ENCODE measurements around the gene CCDC15.

The CCDC15 gene

DNA sequence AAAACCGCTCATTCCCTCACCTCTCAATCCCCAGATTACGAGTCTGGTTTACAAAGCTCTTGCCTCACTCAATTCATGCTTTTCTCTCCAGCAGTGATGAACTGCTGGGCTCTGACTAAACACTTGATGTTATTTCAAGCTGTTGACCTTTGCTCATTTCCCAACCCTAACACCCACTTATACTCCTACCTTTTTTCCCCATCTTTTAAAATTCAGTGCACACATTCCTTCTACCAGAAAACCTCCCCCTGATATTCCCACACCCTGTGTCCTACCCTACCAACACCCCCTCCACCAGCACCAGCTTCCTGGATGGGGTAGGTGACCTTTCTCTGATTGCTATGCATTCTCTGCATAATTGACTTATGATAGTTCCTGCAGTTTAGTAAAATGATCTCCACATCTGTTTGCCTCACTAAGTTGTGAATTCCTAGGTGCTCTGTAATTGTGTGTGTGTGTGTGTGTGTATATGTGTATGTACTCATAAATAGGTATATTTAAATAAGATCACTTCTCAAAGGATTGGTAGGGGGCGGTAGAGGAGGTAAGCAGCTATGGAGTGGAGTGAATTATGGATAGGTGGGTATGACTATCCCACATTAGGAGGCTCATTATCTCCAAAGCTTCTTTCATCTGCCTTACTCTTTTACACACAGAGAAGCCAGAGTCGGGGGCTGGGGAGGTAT is 19.0 kb upstream of the CCDC15 start:
- Histone ChIP-seq H3K4me3 (ENCODE audit: low read depth, low read length) (no peak overlapping the region), H3K9me3 (ENCODE audit: control insufficient read depth, insufficient read depth, low read depth, low read length) (no peaks in the 10 kb centered on the region), H3K4me1 (ENCODE audit: control insufficient read depth, insufficient read depth, low read length) (no peaks in the 10 kb centered on the region), H3K36me3 (ENCODE audit: control insufficient read depth in 2 of 2, insufficient read depth in 1 of 2, low read length in 2 of 2) (no peaks in the 10 kb centered on the region), H3K27ac (ENCODE audit: extremely low read depth, low read depth, low read length) (no peak overlapping the region)
- ChIA-PET POLR2A (no interaction called here), CTCF (interaction anchor here (0.7 to 1.4 kb wide), 8 partner anchors 8 to 635 kb away, joined by 3 to 4 read pairs (median 3); no protein-coding TSS in a partner anchor)
- TF ChIP-seq ZFHX2 (tag by site-specific recombination; conservative IDR thresholded peaks at IDR 0.05) = peak; percentile 97
- peak; percentile 96 for TF ChIP-seq EGR2 (tag by site-specific recombination; IDR thresholded peaks at IDR 0.05; ENCODE audit: low read depth)
- TF ChIP-seq ZNF16 (tag by site-specific recombination; IDR thresholded peaks at IDR 0.05; ENCODE audit: low read depth) = no peak

- CTCF ChIA-PET = interaction anchor here (0.9 to 1.4 kb wide), 7 partner anchors 8 to 634 kb away, joined by 3 to 6 read pairs (median 4); no protein-coding TSS in a partner anchor
These were observed 18.2 kb upstream of the CCDC15 start, which contains the start of gene HEPACAM for GRCh38 chr11:124935548-124936514. TSS of gene HEPACAM (minus strand) at chr11:124936047. CDS start at chr11:124936006, 41 bp downstream.

More at GRCh38 chr11:124935548-124936514, 18.2 kb upstream of the CCDC15 start, which contains the start of gene HEPACAM:
- Histone ChIP-seq H3K9me3 (ENCODE audit: control insufficient read depth, insufficient read depth, low read depth, low read length) (no peaks in the 10 kb centered on the region), H3K36me3 (ENCODE audit: control insufficient read depth in 2 of 2, insufficient read depth in 1 of 2, low read length in 2 of 2) (no peaks in the 10 kb centered on the region), H3K4me1 (ENCODE audit: control insufficient read depth, insufficient read depth, low read length) (no peaks in the 10 kb centered on the region), H3K4me3 (ENCODE audit: low read depth, low read length) (no peak within 1 kb of the TSS), H3K27ac (ENCODE audit: extremely low read depth, low read depth, low read length) (no peak within 1 kb of the TSS)
- POLR2A ChIA-PET = no interaction called here
- TF ChIP-seq ZNF292 (tag by site-specific recombination; IDR thresholded peaks at IDR 0.05; ENCODE audit: borderline replicate concordance, low read depth) (no peak), ZFHX2 (tag by site-specific recombination; conservative IDR thresholded peaks at IDR 0.05) (no peak), PRDM4 (tag by site-specific recombination; IDR thresholded peaks at IDR 0.05) (no peak), KLF16 (tag by site-specific recombination; IDR thresholded peaks at IDR 0.05) (no peak), ZBTB1 (tag by site-specific recombination; IDR thresholded peaks at IDR 0.05) (no peak), ZNF449 (tag by site-specific recombination; IDR thresholded peaks at IDR 0.05) (no peak), OSR2 (tag by site-specific recombination; IDR thresholded peaks at IDR 0.05) (no peak), ZNF544 (tag by site-specific recombination; IDR thresholded peaks at IDR 0.05) (no peak), ZNF146 (tag by site-specific recombination; IDR thresholded peaks at IDR 0.05) (no peak), ZNF19 (tag by site-specific recombination; IDR thresholded peaks at IDR 0.05; ENCODE audit: low read depth) (no peak), ZBTB8A (tag by site-specific recombination; IDR thresholded peaks at IDR 0.05) (no peak), KLF1 (tag by site-specific recombination; IDR thresholded peaks at IDR 0.05) (no peak), SETDB1 (IDR thresholded peaks at IDR 0.05; ENCODE audit: insufficient read length, low read length) (no peak)
- TF ChIP-seq, protein P1, sequence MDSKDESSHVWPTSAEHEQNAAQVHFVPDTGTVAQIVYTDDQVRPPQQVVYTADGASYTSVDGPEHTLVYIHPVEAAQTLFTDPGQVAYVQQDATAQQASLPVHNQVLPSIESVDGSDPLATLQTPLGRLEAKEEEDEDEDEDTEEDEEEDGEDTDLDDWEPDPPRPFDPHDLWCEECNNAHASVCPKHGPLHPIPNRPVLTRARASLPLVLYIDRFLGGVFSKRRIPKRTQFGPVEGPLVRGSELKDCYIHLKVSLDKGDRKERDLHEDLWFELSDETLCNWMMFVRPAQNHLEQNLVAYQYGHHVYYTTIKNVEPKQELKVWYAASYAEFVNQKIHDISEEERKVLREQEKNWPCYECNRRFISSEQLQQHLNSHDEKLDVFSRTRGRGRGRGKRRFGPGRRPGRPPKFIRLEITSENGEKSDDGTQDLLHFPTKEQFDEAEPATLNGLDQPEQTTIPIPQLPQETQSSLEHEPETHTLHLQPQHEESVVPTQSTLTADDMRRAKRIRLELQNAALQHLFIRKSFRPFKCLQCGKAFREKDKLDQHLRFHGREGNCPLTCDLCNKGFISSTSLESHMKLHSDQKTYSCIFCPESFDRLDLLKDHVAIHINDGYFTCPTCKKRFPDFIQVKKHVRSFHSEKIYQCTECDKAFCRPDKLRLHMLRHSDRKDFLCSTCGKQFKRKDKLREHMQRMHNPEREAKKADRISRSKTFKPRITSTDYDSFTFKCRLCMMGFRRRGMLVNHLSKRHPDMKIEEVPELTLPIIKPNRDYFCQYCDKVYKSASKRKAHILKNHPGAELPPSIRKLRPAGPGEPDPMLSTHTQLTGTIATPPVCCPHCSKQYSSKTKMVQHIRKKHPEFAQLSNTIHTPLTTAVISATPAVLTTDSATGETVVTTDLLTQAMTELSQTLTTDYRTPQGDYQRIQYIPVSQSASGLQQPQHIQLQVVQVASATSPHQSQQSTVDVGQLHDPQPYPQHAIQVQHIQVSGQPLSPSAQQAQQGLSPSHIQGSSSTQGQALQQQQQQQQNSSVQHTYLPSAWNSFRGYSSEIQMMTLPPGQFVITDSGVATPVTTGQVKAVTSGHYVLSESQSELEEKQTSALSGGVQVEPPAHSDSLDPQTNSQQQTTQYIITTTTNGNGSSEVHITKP (tag by site-specific recombination; IDR thresholded peaks at IDR 0.05) = no peak
- TF ChIP-seq, protein P2, sequence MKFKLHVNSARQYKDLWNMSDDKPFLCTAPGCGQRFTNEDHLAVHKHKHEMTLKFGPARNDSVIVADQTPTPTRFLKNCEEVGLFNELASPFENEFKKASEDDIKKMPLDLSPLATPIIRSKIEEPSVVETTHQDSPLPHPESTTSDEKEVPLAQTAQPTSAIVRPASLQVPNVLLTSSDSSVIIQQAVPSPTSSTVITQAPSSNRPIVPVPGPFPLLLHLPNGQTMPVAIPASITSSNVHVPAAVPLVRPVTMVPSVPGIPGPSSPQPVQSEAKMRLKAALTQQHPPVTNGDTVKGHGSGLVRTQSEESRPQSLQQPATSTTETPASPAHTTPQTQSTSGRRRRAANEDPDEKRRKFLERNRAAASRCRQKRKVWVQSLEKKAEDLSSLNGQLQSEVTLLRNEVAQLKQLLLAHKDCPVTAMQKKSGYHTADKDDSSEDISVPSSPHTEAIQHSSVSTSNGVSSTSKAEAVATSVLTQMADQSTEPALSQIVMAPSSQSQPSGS (tag by site-specific recombination; IDR thresholded peaks at IDR 0.05; ENCODE audit: low read depth) = no peak

Data from HEK293 (cell line).